ENCODE data around the gene ORAI1. TPM values are rescaled to one million over a fixed set of nuclear protein-coding genes. Genes with fewer than 3 reads are reported as not detected.

ORAI1 gene
- polyA plus RNA-seq, 1 of the 3 experiments (the other 2 are of a cell fraction): 16.6 TPM

- POLR2A ChIA-PET: interaction anchor here (0.8 to 1.1 kb wide), 5 partner anchors 42 to 132 kb away, joined by 3 to 5 read pairs (median 3); partner anchors contain the start of genes KDM2B and ORAI1
- Histone ChIP-seq H3K4me3 (ENCODE audit: low read depth in 2 of 2, low read length in 1 of 2) (no peak overlapping the region), H3K9me2 (no peaks in the 10 kb centered on the region), H3K4me1 (ENCODE audit: control insufficient read depth in 1 of 2, insufficient read depth in 2 of 2, low read depth in 1 of 2, low read length in 1 of 2) (peaks cover 0 to 6% of the 10 kb centered on the region in 2 experiments; a peak in 1 of 4 replicates), H3K9ac (no peak overlapping the region), H3F3A (replicated peaks; ENCODE audit: insufficient read depth) (peaks cover 8% of the 10 kb centered on the region), H3K27ac (ENCODE audit: low read depth in 2 of 2, low read length in 1 of 2) (no peak overlapping the region), H3K9me3 (no peaks in the 10 kb centered on the region), H3K27me3 (ENCODE audit: insufficient read depth) (no peaks in the 10 kb centered on the region), H2AFZ (ENCODE audit: low read depth) (0 out of 2 replicates have a peak overlapping the region, but pooled peaks have one; percentile 41), H3K36me3 (replicated peaks in 1 of 2; ENCODE audit: control insufficient read depth in 1 of 2, insufficient read depth in 2 of 2, low read length in 1 of 2) (no peaks in the 10 kb centered on the region), H4K20me1 (ENCODE audit: insufficient read depth) (no peaks in the 10 kb centered on the region), H3K4me2 (no peak overlapping the region), H3K79me2 (ENCODE audit: insufficient read depth) (no peaks in the 10 kb centered on the region)
- TF ChIP-seq PBX3 (IDR thresholded peaks at IDR 0.05): no peak
- TF ChIP-seq RAD21 (IDR thresholded peaks at IDR 0.05; ENCODE audit: low read length): peak; percentile 72
- peak; percentile 56 for TF ChIP-seq SMC3 (IDR thresholded peaks at IDR 0.05; ENCODE audit: low read depth, low read length)
- no peak for TF ChIP-seq NFIC (IDR thresholded peaks at IDR 0.05; ENCODE audit: borderline replicate concordance)
- peak; percentile 79 for TF ChIP-seq CTCF (IDR thresholded peaks at IDR 0.05)
- 69% methylated on average over 15 of the region's 18 CpGs for WGBS (ENCODE audit: low lambda C conversion rate)
- peak; percentile 84 for DNase-seq
- CTCF ChIA-PET: interaction anchor here (0.6 to 8.3 kb wide), 51 partner anchors 10 to 494 kb away, joined by 3 to 204 read pairs (median 5); partner anchors contain the start of gene ORAI1
Measured at GRCh38 chr12:121668750-121669520, 42.6 kb downstream of the ORAI1 start.

- Histone ChIP-seq H3K4me2 (no peak within 1 kb of the TSS), H3K27ac (ENCODE audit: low read depth in 2 of 2, low read length in 1 of 2) (no peak within 1 kb of the TSS), H3K27me3 (ENCODE audit: insufficient read depth) (no peaks in the 10 kb centered on the region), H3K9me3 (no peaks in the 10 kb centered on the region), H3K4me1 (ENCODE audit: control insufficient read depth in 1 of 2, insufficient read depth in 2 of 2, low read depth in 1 of 2, low read length in 1 of 2) (peaks cover 0 to 6% of the 10 kb centered on the region in 2 experiments; a peak in 1 of 4 replicates), H3K9me2 (no peaks in the 10 kb centered on the region), H3K9ac (no peak within 1 kb of the TSS), H3F3A (replicated peaks; ENCODE audit: insufficient read depth) (peaks cover 8% of the 10 kb centered on the region), H3K79me2 (ENCODE audit: insufficient read depth) (no peaks in the 10 kb centered on the region), H3K4me3 (ENCODE audit: low read depth in 2 of 2, low read length in 1 of 2) (no peak within 1 kb of the TSS), H2AFZ (ENCODE audit: low read depth) (0 out of 2 replicates have a peak within 1 kb of the TSS, but pooled peaks have one; percentile 41), H3K36me3 (replicated peaks in 1 of 2; ENCODE audit: control insufficient read depth in 1 of 2, insufficient read depth in 2 of 2, low read length in 1 of 2) (no peaks in the 10 kb centered on the region), H4K20me1 (ENCODE audit: insufficient read depth) (no peaks in the 10 kb centered on the region)
- no peak for TF ChIP-seq MAX (IDR thresholded peaks at IDR 0.05; ENCODE audit: low read depth)
- no peak for TF ChIP-seq FOXM1 (IDR thresholded peaks at IDR 0.05; ENCODE audit: low read depth)
- TF ChIP-seq ZBTB33 (IDR thresholded peaks at IDR 0.05; ENCODE audit: borderline replicate concordance, low read depth): no peak
- TF ChIP-seq GATA2 (CRISPR knock-in tag; IDR thresholded peaks at IDR 0.05): no peak
- TF ChIP-seq RFX5 (IDR thresholded peaks at IDR 0.05; ENCODE audit: low read length): no peak
- no peak for TF ChIP-seq TAF1 (IDR thresholded peaks at IDR 0.05; ENCODE audit: borderline replicate concordance, low read depth, low read length)
- no peak for TF ChIP-seq TCF12 (IDR thresholded peaks at IDR 0.05)
- no peak for TF ChIP-seq SMC3 (IDR thresholded peaks at IDR 0.05; ENCODE audit: low read depth, low read length)
- 92% methylated on average over 5 of the region's 5 CpGs for WGBS (ENCODE audit: low lambda C conversion rate)
- ChIA-PET POLR2A (interaction anchor here (0.8 to 1.0 kb wide), 2 partner anchors 123 to 133 kb away, joined by 3 read pairs; no protein-coding TSS in a partner anchor), CTCF (interaction anchor here (1.2 to 8.3 kb wide), 20 partner anchors 10 to 182 kb away, joined by 3 to 204 read pairs (median 8); partner anchors contain the start of gene ORAI1)
- no peak for DNase-seq
Measured at GRCh38 chr12:121669521-121669900, 43.2 kb downstream of the ORAI1 start, which contains the start of gene MORN3. Gene MORN3, minus strand, starts transcription at chr12:121669654. Its CDS starts 171 bp downstream, at chr12:121669483.
